GM13977 (cell line): ENCODE data around the gene OSBPL9.
"Not testable (repeated sequence)": the region's sequence is repeated elsewhere in the genome, so short reads cannot be mapped to it uniquely, and the experiment has no call there.

Experiments
- DNase-seq: peaks from one replicate; pipeline ENCODE4 v3.0.0; 2012; ENCODE audit warnings: low spot score
- CTCF ChIP-seq: IDR thresholded peaks from 2 replicates; pipeline ENCODE4 v1.5.1; 2012; ENCODE audit warnings: mild to moderate bottlenecking, control low read depth; ENCODE audit not compliant: insufficient read depth; ENCODE audit errors: extremely low read depth, missing control alignments
- in situ Hi-C: fragments of 300-500 bp; cut with MboI; formaldehyde crosslinking; loops from one replicate; pipeline ENCODE4 v1.12.0; 2022; ENCODE audit warnings: low sequenced_read_pairs, low pct_unique_long_range_greater_than_20kb, mixed read lengths, inconsistent platforms; ENCODE audit not compliant: unreplicated experiment

OSBPL9 gene

GRCh38 chr1:51818487-51818886 lies 201.6 kb downstream of the OSBPL9 start:
- no peak for TF ChIP-seq CTCF
- DNase-seq, result no peak
- in situ Hi-C loops, result no loop called here

- in situ Hi-C loops, DNase-seq: not testable (repeated sequence)
These were observed 202.1 kb downstream of the OSBPL9 start for GRCh38 chr1:51819021-51819420.

- no peak for DNase-seq
- in situ Hi-C loops, result no loop called here
- TF ChIP-seq CTCF, result no peak
These were observed 202.9 kb downstream of the OSBPL9 start for GRCh38 chr1:51819810-51820209.

GRCh38 chr1:51829058-51829457 lies 212.2 kb downstream of the OSBPL9 start:
- no peak for TF ChIP-seq CTCF
- in situ Hi-C loops, result no loop called here
- no peak for DNase-seq

- DNase-seq, result no peak
- in situ Hi-C loops, result no loop called here
- TF ChIP-seq CTCF, result no peak
These were observed 216.8 kb downstream of the OSBPL9 start for GRCh38 chr1:51833700-51834099.

GRCh38 chr1:51837243-51837642 lies 220.4 kb downstream of the OSBPL9 start:
- in situ Hi-C loops, result no loop called here
- no peak for DNase-seq

More at GRCh38 chr1:51837243-51837642, 220.4 kb downstream of the OSBPL9 start:
- TF ChIP-seq CTCF, result no peak
